GM12878 (cell line): ENCODE results near the gene BEGAIN.

ENCODE experiments used
- POLR2A ChIP-seq: IDR thresholded peaks from 2 replicates; pipeline ENCODE4 v1.6.1; 2011; ENCODE audit warnings: low read depth, mild to moderate bottlenecking, low read length
- POU2F2 ChIP-seq: IDR thresholded peaks from 3 replicates; pipeline ENCODE4 v1.6.1; 2011; ENCODE audit warnings: low read depth, mild to moderate bottlenecking, low read length, borderline replicate concordance

DNA sequence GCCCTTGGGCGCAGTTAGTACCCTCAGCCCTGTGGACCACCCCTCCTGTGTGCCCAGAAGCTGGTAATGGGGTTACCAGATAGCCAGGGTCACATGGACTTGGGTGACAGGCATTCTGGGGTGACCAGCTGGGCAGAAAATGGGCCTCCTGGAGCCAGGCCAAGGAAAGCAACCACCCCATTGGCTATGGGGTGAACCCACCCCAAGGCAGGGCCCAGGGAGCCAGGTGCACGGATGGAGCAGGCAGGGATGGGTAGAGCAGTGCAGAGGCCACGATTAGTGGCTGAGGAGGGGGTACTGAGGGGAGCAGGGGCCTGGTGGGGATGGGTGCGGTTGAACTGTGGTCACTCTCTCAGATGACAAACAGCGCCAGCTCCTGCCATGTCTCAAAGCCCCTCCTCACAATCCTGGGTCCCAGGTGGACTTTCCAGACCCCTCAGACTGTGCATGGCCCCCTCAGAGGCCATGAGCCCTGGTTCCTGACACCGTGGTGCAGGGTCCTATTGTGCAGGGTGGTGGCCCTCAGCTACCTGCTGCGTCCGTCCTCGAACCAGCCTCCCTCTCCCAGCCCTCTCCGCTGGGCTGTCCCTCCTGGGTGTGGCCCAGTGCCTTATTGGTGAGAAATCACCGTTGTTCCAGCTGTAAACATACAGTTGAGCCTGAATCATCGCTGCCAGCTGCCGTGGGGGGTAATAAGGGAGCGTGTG is 23.4 kb upstream of the BEGAIN start:
- TF ChIP-seq POLR2A (no peak), POU2F2 (no peak)
